Mucosa of stomach (tissue), 1 donor: ENCODE results near the gene NOL4L.
A peak's percentile ranks its signal among the peaks of the same experiment; 100 is the strongest.

Source experiments
- H3K27me3 ChIP-seq: one replicate; pipeline ENCODE4 v1.7.0; 2013; ENCODE audit warnings: mild to moderate bottlenecking, low read length; ENCODE audit not compliant: control insufficient read depth, insufficient read depth
- H3K36me3 ChIP-seq: one replicate; pipeline ENCODE4 v1.7.0; 2013; ENCODE audit warnings: low read length; ENCODE audit not compliant: control insufficient read depth, insufficient read depth
- H3K4me1 ChIP-seq: one replicate; pipeline ENCODE4 v1.7.0; 2013; ENCODE audit warnings: mild to moderate bottlenecking, low read length; ENCODE audit not compliant: control insufficient read depth, insufficient read depth
- H3K4me3 ChIP-seq: one replicate; pipeline ENCODE4 v1.7.0; 2013; ENCODE audit warnings: low read length
- H3K9ac ChIP-seq: one replicate; pipeline ENCODE4 v1.7.0; 2013; ENCODE audit warnings: mild to moderate bottlenecking, low read length, moderate library complexity
- H3K9me3 ChIP-seq: one replicate; pipeline ENCODE4 v1.7.0; 2013; ENCODE audit warnings: mild to moderate bottlenecking, low read length, moderate library complexity; ENCODE audit not compliant: control insufficient read depth
- donor health status: Pancreatic carcinoma.

NOL4L gene

GRCh38 chr20:32490942-32491763 lies 94.0 kb downstream of the NOL4L start:
- H3K4me3 ChIP-seq: no peak overlapping the region
- H3K36me3 ChIP-seq: no peaks in the 10 kb centered on the region
- peaks cover 2% of the 10 kb centered on the region for H3K4me1 ChIP-seq
- H3K9me3 ChIP-seq: no peaks in the 10 kb centered on the region
- no peak overlapping the region for H3K9ac ChIP-seq
- no peaks in the 10 kb centered on the region for H3K27me3 ChIP-seq

- H3K36me3 ChIP-seq: no peaks in the 10 kb centered on the region
These were observed 96.9 kb downstream of the NOL4L start for GRCh38 chr20:32488066-32488838.

GRCh38 chr20:32487381-32487780 lies 97.8 kb downstream of the NOL4L start:
- no peaks in the 10 kb centered on the region for H3K27me3 ChIP-seq
- no peaks in the 10 kb centered on the region for H3K9me3 ChIP-seq
- peaks cover 18% of the 10 kb centered on the region for H3K4me1 ChIP-seq
- no peaks in the 10 kb centered on the region for H3K36me3 ChIP-seq
- no peak overlapping the region for H3K9ac ChIP-seq
- H3K4me3 ChIP-seq: no peak overlapping the region

More at GRCh38 chr20:32488066-32488838, 96.9 kb downstream of the NOL4L start:
- no peak overlapping the region for H3K9ac ChIP-seq
- H3K27me3 ChIP-seq: no peaks in the 10 kb centered on the region
- no peak overlapping the region for H3K4me3 ChIP-seq
- no peaks in the 10 kb centered on the region for H3K9me3 ChIP-seq
- peaks cover 18% of the 10 kb centered on the region for H3K4me1 ChIP-seq

GRCh38 chr20:32485770-32486478 lies 99.2 kb downstream of the NOL4L start:
- H3K4me1 ChIP-seq: peaks cover 31% of the 10 kb centered on the region

GRCh38 chr20:32484958-32485769 lies 100.0 kb downstream of the NOL4L start:
- peak overlapping the region; percentile 57 for H3K9ac ChIP-seq

More at GRCh38 chr20:32485770-32486478, 99.2 kb downstream of the NOL4L start:
- no peaks in the 10 kb centered on the region for H3K36me3 ChIP-seq
- H3K4me3 ChIP-seq: no peak overlapping the region
- no peaks in the 10 kb centered on the region for H3K27me3 ChIP-seq
- no peak overlapping the region for H3K9ac ChIP-seq
- H3K9me3 ChIP-seq: no peaks in the 10 kb centered on the region

GRCh38 chr20:32484225-32484957 lies 100.7 kb downstream of the NOL4L start:
- H3K27me3 ChIP-seq: no peaks in the 10 kb centered on the region
- H3K9me3 ChIP-seq: no peaks in the 10 kb centered on the region
- H3K36me3 ChIP-seq: no peaks in the 10 kb centered on the region
- peaks cover 46% of the 10 kb centered on the region for H3K4me1 ChIP-seq
- peak overlapping the region; percentile 72 for H3K9ac ChIP-seq
- peak overlapping the region; percentile 41 for H3K4me3 ChIP-seq

More at GRCh38 chr20:32484958-32485769, 100.0 kb downstream of the NOL4L start:
- H3K27me3 ChIP-seq: no peaks in the 10 kb centered on the region
- no peaks in the 10 kb centered on the region for H3K36me3 ChIP-seq
- peaks cover 38% of the 10 kb centered on the region for H3K4me1 ChIP-seq
- H3K4me3 ChIP-seq: peak overlapping the region; percentile 14
- no peaks in the 10 kb centered on the region for H3K9me3 ChIP-seq

- peak overlapping the region; percentile 72 for H3K9ac ChIP-seq
- H3K4me3 ChIP-seq: peak overlapping the region; percentile 41
- peaks cover 48% of the 10 kb centered on the region for H3K4me1 ChIP-seq
- H3K9me3 ChIP-seq: no peaks in the 10 kb centered on the region
- no peaks in the 10 kb centered on the region for H3K27me3 ChIP-seq
- no peaks in the 10 kb centered on the region for H3K36me3 ChIP-seq
These were observed 101.5 kb downstream of the NOL4L start for GRCh38 chr20:32483351-32484224.

- Histone ChIP-seq H3K9me3 (no peaks in the 10 kb centered on the region), H3K4me3 (peak overlapping the region; percentile 50), H3K27me3 (no peaks in the 10 kb centered on the region), H3K4me1 (peaks cover 57% of the 10 kb centered on the region), H3K9ac (peak overlapping the region; percentile 75), H3K36me3 (no peaks in the 10 kb centered on the region)
These were observed 102.5 kb downstream of the NOL4L start for GRCh38 chr20:32482442-32483261.

- peaks cover 63% of the 10 kb centered on the region for H3K4me1 ChIP-seq
- no peaks in the 10 kb centered on the region for H3K9me3 ChIP-seq
- no peaks in the 10 kb centered on the region for H3K36me3 ChIP-seq
- H3K27me3 ChIP-seq: no peaks in the 10 kb centered on the region
- peak overlapping the region; percentile 50 for H3K4me3 ChIP-seq
- peak overlapping the region; percentile 75 for H3K9ac ChIP-seq
These were observed 103.0 kb downstream of the NOL4L start for GRCh38 chr20:32482143-32482441.
